ENCODE data around the gene SPINDOC. TPM values are rescaled to one million over a fixed set of nuclear protein-coding genes. Genes with fewer than 3 reads are reported as not detected.
"Not testable (repeated sequence)": the region's sequence is repeated elsewhere in the genome, so short reads cannot be mapped to it uniquely, and the experiment has no call there.

Gene SPINDOC
- total and polyA plus RNA-seq, 2 donors from 2014 or later = 10.9 to 14.2 TPM

GRCh38 chr11:63802637-63803414 is 10.4 kb upstream of the SPINDOC start:
- no peak overlapping the region for H3K4me3 ChIP-seq (ENCODE audit: low read length in 3 of 3)
- intact Hi-C loops (cut with DNase I) = no loop called here
- no peaks in the 10 kb centered on the region for H3K4me1 ChIP-seq (ENCODE audit: control insufficient read depth in 2 of 3, insufficient read depth in 2 of 3, low read depth in 1 of 3, low read length in 3 of 3)
- H3K27me3 ChIP-seq (ENCODE audit: control insufficient read depth, insufficient read depth, low read length) = no peaks in the 10 kb centered on the region
- DNase-seq (peak in 4 of 5 donors; percentile 24 to 67 (median 48)), FAIRE-seq (no peak)
- no peak for TF ChIP-seq CTCF (IDR thresholded peaks at IDR 0.05; ENCODE audit: borderline replicate concordance, extremely low read depth, insufficient read depth)
- no peak overlapping the region for H3K9ac ChIP-seq (ENCODE audit: low read length in 3 of 3)
- H3K9me3 ChIP-seq (ENCODE audit: control insufficient read depth in 2 of 3, insufficient read depth in 1 of 3, low read length in 3 of 3) = no peaks in the 10 kb centered on the region
- H3K27ac ChIP-seq (ENCODE audit: low read depth in 2 of 2, low read length in 2 of 2) = no peak overlapping the region
- no peaks in the 10 kb centered on the region for H3K36me3 ChIP-seq (ENCODE audit: control insufficient read depth in 2 of 3, insufficient read depth in 3 of 3, low read length in 3 of 3)

DNA sequence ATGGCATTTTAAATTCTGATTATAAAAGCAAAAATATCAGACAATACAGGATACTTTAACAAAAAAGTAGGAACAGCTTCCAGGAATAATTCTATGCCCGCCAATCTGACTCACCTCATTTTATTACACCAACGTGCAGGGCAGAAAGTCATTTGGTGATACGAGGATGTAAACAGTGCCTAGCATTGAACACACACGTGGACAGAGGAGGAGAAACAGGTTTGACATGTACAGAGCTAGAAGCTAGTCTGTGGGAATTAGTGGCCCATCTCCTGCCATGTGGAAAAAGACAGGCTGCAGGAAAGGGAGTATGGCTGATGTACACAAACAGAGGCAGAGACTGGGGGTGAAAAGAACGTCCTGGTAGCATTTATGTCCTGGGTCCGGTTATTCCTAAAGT is 9.0 kb upstream of the SPINDOC start:
- no peak overlapping the region for H3K27ac ChIP-seq (ENCODE audit: low read depth in 2 of 2, low read length in 2 of 2)

DNA sequence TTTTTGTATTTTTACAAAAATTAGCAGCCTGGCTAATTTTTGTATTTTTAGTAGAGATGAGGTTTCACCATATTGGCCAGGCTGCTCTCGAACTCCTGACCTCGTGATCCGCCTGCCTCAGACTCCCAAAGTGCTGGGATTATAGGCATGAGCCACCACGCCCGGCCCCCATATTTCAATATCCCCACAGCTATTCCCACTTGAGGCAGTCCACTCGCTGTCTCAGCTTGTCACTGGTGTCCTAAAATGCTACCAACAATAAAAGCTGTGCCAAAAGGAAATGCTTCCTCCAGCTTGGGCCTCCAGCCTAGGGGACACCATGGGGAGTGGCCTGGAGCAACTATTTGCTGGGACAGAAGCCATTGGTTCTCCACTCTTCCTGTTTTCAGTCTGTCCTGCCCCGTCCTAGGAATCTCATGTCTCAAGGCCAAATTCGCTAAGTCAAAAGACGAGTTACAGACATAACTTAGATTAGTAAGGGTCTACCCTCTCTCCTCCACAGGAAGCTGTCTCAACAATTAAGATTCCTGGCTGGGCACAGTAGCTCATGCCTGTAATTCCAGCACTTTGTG is 7.3 kb upstream of the SPINDOC start:
- Histone ChIP-seq H3K4me1 (ENCODE audit: control insufficient read depth in 2 of 3, insufficient read depth in 2 of 3, low read depth in 1 of 3, low read length in 3 of 3) (no peaks in the 10 kb centered on the region), H3K9ac (ENCODE audit: low read length in 3 of 3) (no peak overlapping the region), H3K9me3 (ENCODE audit: control insufficient read depth in 2 of 3, insufficient read depth in 1 of 3, low read length in 3 of 3) (no peaks in the 10 kb centered on the region), H3K4me3 (ENCODE audit: low read length in 3 of 3) (no peak overlapping the region), H3K36me3 (ENCODE audit: control insufficient read depth in 2 of 3, insufficient read depth in 3 of 3, low read length in 3 of 3) (no peaks in the 10 kb centered on the region), H3K27me3 (ENCODE audit: control insufficient read depth, insufficient read depth, low read length) (no peaks in the 10 kb centered on the region), H3K27ac (ENCODE audit: low read depth in 2 of 2, low read length in 2 of 2) (peak overlapping the region; percentile 22 to 65)
- DNase-seq = peak in 2 of 5 donors; percentile 54 to 80
- FAIRE-seq = no peak
- intact Hi-C loops (cut with DNase I) = no loop called here
- no peak for TF ChIP-seq CTCF (IDR thresholded peaks at IDR 0.05; ENCODE audit: borderline replicate concordance, extremely low read depth, insufficient read depth)

More for the DNA sequence above, 9.0 kb upstream of the SPINDOC start:
- Histone ChIP-seq H3K9me3 (ENCODE audit: control insufficient read depth in 2 of 3, insufficient read depth in 1 of 3, low read length in 3 of 3) (no peaks in the 10 kb centered on the region), H3K27me3 (ENCODE audit: control insufficient read depth, insufficient read depth, low read length) (no peaks in the 10 kb centered on the region), H3K9ac (ENCODE audit: low read length in 3 of 3) (no peak overlapping the region), H3K4me1 (ENCODE audit: control insufficient read depth in 2 of 3, insufficient read depth in 2 of 3, low read depth in 1 of 3, low read length in 3 of 3) (no peaks in the 10 kb centered on the region), H3K4me3 (ENCODE audit: low read length in 3 of 3) (no peak overlapping the region), H3K36me3 (ENCODE audit: control insufficient read depth in 2 of 3, insufficient read depth in 3 of 3, low read length in 3 of 3) (no peaks in the 10 kb centered on the region)
- intact Hi-C loops (cut with DNase I) = no loop called here
- TF ChIP-seq CTCF (IDR thresholded peaks at IDR 0.05; ENCODE audit: borderline replicate concordance, extremely low read depth, insufficient read depth) = no peak
- FAIRE-seq (no peak), DNase-seq (peak in 1 of 5 donors; percentile 48)

- FAIRE-seq; H3K36me3 ChIP-seq (ENCODE audit: control insufficient read depth in 2 of 3, insufficient read depth in 3 of 3, low read length in 3 of 3); H3K4me3 ChIP-seq (ENCODE audit: low read length in 3 of 3); H3K27me3 ChIP-seq (ENCODE audit: control insufficient read depth, insufficient read depth, low read length); H3K9ac ChIP-seq (ENCODE audit: low read length in 3 of 3); H3K27ac ChIP-seq (ENCODE audit: low read depth in 2 of 2, low read length in 2 of 2); H3K9me3 ChIP-seq (ENCODE audit: control insufficient read depth in 2 of 3, insufficient read depth in 1 of 3, low read length in 3 of 3); DNase-seq; intact Hi-C loops (cut with DNase I): not testable (repeated sequence)
- peaks cover 0 to 16% (median 3%) of the 10 kb centered on the region in 3 donors for H3K4me1 ChIP-seq (ENCODE audit: control insufficient read depth in 2 of 3, insufficient read depth in 2 of 3, low read depth in 1 of 3, low read length in 3 of 3)
Measured at GRCh38 chr11:63810383-63810782, 2.9 kb upstream of the SPINDOC start.
